Thoracic aorta endothelial cell (primary cell): ENCODE results near the gene HINT1. TPM values are rescaled to one million over a fixed set of nuclear protein-coding genes. Genes with fewer than 3 reads are reported as not detected.

Experiments used
- total RNA-seq: library from RNA; depleted of rRNA; stranded (reverse); fragments of >200 nt; gene quantifications from 2 replicates; pipeline ENCODE4 v1.2.3, GENCODE V29; 2012

HINT1 gene
- 179 and 222 TPM in 2 replicates for total RNA-seq

DNA sequence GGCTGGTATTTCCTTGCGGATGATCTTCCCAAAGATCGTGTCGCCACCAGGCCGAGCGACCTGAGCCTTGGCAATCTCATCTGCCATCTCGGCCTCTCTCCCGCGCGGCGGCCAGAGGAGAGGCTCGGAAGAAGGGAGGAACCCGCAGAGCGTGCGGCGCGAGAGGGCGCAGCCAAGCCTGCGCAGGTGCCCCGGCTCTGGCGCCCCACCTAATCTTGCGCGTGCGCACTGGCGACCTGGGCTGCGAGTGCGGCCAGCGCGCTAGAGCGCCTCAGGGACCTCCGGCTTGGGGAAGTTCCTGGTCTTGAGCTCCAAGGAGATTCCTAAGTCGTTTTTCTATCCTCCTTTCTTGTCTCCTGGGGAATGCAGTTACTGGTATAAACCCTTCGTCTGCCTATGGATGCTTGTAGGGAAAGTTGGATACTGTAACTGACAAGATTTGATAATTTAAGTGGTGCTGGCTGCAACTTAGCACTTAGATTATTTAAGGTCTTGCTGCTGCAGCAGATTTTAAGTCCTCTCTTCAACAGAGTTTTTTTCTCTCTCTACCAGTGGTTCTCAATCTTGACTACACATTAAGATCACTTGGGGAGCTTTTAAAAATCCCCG lies at the start of gene HINT1:
TSS of gene HINT1 (minus strand) at position 138 of the 609 bp plus-strand sequence. CDS start at position 87, 51 bp downstream.

DNA sequence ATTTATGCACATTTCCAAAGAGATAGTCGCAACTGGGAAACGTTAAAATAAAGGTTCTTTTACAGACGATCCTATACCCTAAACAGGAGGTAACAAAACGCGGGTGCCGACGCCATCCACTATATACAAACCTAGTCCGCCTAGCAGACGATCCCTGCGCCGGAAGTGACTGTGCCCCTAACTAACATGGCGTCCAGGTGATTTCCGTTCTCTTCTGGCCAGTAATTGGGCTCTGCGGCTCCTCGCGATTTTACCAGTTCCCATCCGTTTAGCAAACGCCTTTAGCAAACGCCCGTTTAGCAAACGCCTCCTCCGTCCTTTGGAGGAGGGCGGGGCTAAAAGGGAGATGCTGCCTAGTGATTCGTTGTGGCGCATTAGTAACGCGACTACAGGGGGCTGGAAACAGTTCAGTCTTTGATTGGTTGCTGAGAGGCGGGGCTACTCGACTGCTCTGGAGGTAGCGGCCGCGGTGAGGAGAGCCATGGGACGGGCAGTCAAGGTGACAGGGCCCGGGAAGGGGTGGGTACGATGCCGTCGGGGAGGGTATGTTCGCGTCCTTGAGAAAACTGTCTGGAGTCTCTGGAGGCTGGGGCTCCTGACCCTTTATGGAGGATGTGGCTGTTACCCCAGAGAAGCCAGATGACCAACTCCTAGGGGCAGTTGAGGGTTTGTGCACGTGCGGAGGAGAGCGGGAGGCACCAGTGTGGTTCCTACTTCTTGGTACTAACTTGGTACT lies 5.7 kb upstream of the HINT1 start, which contains the start of gene LYRM7:
TSS of gene LYRM7 (plus strand) at position 405 of the 736 bp plus-strand sequence. CDS start at position 482, 77 bp downstream.

Other genes with a start within 250 kb of the HINT1 start
- gene LYRM7, start 5.7 kb upstream of the HINT1 start, total RNA-seq: 11.3 and 16.0 TPM in 2 replicates
- gene CDC42SE2, start 98.8 kb upstream of the HINT1 start, total RNA-seq: 52.7 and 54.3 TPM in 2 replicates